ENCODE measurements around the gene RNF207. TPM values are rescaled to one million over a fixed set of nuclear protein-coding genes. Genes with fewer than 3 reads are reported as not detected.

The RNF207 gene
- total RNA-seq, 1 donor from 2014 or later: 14.1 TPM

- Histone ChIP-seq H3K9ac (ENCODE audit: low read depth in 1 of 3, low read length in 3 of 3) (no peak overlapping the region), H3K4me1 (ENCODE audit: control insufficient read depth in 3 of 3, insufficient read depth in 3 of 3, low read length in 3 of 3) (no peaks in the 10 kb centered on the region), H3K4me3 (ENCODE audit: low read length in 3 of 3) (no peak overlapping the region), H3K27ac (ENCODE audit: low read depth, low read length) (no peak overlapping the region), H3K36me3 (ENCODE audit: control insufficient read depth in 3 of 3, insufficient read depth in 3 of 3, low read length in 3 of 3) (no peaks in the 10 kb centered on the region), H3K9me3 (ENCODE audit: control insufficient read depth in 3 of 3, low read length in 3 of 3) (no peaks in the 10 kb centered on the region), H3K27me3 (ENCODE audit: control insufficient read depth in 3 of 3, insufficient read depth in 3 of 3, low read length in 3 of 3) (peaks cover 58 to 68% (median 59%) of the 10 kb centered on the region in 3 donors)
Observed at GRCh38 chr1:6241887-6242740, 36.2 kb downstream of the RNF207 start.

DNA sequence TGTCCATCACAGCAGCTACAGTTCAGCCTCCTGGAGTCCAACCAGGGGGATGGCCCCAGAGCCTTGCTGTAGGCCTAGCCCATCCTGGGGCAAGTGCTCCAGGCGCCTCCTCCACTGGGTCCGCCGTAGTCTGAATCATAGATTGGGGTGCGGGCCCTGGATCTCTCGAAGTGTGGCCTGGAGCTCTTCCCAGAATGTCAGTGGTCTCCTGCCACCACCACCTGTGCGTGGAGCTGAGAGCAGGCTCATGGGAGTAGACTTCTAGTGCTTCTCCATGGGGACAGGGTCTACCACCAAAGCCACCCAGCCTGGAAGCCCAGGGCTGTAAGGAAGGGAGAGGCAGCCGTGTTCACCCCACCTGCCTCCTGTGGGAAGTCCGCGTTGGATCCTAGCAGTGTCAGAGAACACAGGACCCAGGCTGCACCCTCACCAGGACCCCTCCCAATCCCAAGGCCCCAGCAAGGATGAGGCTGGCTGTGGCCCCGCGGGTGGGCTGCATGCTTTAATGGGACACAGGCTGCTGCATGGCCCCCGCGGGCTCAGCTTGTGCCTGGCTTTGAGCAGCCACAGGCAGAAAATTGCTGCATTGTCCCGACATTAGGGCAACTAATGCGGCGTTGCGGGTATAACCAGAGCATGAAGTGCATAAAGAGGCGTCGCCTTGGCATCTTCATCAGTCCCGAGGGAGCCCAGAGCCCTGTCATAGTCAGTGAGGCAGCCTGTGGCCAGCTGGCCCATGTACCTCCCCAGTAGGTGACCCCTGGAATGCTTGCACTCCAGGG is 37.3 kb downstream of the RNF207 start:
- Histone ChIP-seq H3K27me3 (ENCODE audit: control insufficient read depth in 3 of 3, insufficient read depth in 3 of 3, low read length in 3 of 3) (peaks cover 65 to 79% (median 68%) of the 10 kb centered on the region in 3 donors), H3K36me3 (ENCODE audit: control insufficient read depth in 3 of 3, insufficient read depth in 3 of 3, low read length in 3 of 3) (no peaks in the 10 kb centered on the region), H3K9me3 (ENCODE audit: control insufficient read depth in 3 of 3, low read length in 3 of 3) (no peaks in the 10 kb centered on the region), H3K4me3 (ENCODE audit: low read length in 3 of 3) (no peak overlapping the region), H3K9ac (ENCODE audit: low read depth in 1 of 3, low read length in 3 of 3) (no peak overlapping the region), H3K4me1 (ENCODE audit: control insufficient read depth in 3 of 3, insufficient read depth in 3 of 3, low read length in 3 of 3) (no peaks in the 10 kb centered on the region), H3K27ac (ENCODE audit: low read depth, low read length) (no peak overlapping the region)

DNA sequence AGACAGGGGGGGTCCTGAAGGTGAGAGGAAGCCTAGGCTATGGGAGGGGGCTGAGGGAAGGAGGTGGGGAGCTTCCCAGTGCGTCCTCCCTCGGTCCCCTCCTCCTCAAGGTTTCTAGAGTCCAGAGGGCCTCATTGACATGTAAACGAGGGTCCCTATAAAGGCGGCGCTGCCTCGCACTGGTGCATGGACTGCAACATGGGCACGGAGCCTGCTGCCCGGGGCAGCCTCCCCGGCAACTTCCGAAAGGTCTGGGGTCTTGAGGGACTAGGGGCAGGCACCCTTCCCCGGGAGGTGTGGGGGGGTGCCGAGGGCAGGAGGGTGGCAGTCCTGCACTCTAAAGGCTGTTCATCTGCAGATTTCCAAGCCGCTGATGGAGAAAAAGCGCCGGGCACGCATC is 38.1 kb downstream of the RNF207 start, which contains the start of gene HES3:
Gene HES3, plus strand, starts transcription at position 187 of the 400 bp plus-strand sequence. Its CDS starts 187 bp downstream, at position 374.
- no peaks in the 10 kb centered on the region for H3K36me3 ChIP-seq (ENCODE audit: control insufficient read depth in 3 of 3, insufficient read depth in 3 of 3, low read length in 3 of 3)
- no peak within 1 kb of the TSS for H3K27ac ChIP-seq (ENCODE audit: low read depth, low read length)
- no peak within 1 kb of the TSS for H3K4me3 ChIP-seq (ENCODE audit: low read length in 3 of 3)
- no peaks in the 10 kb centered on the region for H3K9me3 ChIP-seq (ENCODE audit: control insufficient read depth in 3 of 3, low read length in 3 of 3)
- H3K27me3 ChIP-seq (ENCODE audit: control insufficient read depth in 3 of 3, insufficient read depth in 3 of 3, low read length in 3 of 3): peaks cover 67 to 83% (median 75%) of the 10 kb centered on the region in 3 donors
- H3K4me1 ChIP-seq (ENCODE audit: control insufficient read depth in 3 of 3, insufficient read depth in 3 of 3, low read length in 3 of 3): no peaks in the 10 kb centered on the region
- no peak within 1 kb of the TSS for H3K9ac ChIP-seq (ENCODE audit: low read depth in 1 of 3, low read length in 3 of 3)

DNA sequence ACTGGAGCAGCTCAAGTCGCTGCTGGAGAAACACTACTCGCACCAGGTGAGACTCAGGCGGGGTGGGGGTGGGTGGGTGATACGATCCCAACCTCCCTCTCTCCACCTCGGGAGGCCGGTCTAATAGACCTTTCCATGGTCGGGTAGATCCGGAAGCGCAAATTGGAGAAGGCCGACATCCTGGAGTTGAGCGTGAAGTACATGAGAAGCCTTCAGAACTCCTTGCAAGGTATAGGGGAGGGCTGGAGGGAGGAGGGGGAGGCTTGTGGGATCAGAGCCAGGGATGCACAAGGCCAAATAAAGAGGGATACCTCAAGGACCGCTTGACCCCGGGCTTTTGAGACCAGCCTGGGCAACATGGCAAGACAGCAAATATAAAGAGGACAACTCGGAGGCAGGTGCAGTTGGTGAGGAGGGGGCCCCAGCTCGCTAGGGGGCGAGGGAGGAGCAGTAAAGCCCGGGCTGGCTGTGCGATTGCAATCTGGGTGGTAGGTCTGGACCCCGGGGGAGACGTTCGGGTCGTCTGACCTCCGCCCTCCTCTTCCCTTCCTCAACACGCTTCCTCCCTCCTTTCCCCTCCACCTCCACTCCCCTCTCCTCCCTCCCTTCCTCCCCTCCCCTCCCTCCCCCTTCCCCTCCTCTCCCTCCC is 38.6 kb downstream of the RNF207 start:
- Histone ChIP-seq H3K9me3 (ENCODE audit: control insufficient read depth in 3 of 3, low read length in 3 of 3) (no peaks in the 10 kb centered on the region), H3K4me3 (ENCODE audit: low read length in 3 of 3) (no peak overlapping the region), H3K36me3 (ENCODE audit: control insufficient read depth in 3 of 3, insufficient read depth in 3 of 3, low read length in 3 of 3) (no peaks in the 10 kb centered on the region), H3K4me1 (ENCODE audit: control insufficient read depth in 3 of 3, insufficient read depth in 3 of 3, low read length in 3 of 3) (no peaks in the 10 kb centered on the region), H3K9ac (ENCODE audit: low read depth in 1 of 3, low read length in 3 of 3) (no peak overlapping the region), H3K27ac (ENCODE audit: low read depth, low read length) (no peak overlapping the region), H3K27me3 (ENCODE audit: control insufficient read depth in 3 of 3, insufficient read depth in 3 of 3, low read length in 3 of 3) (peaks cover 64 to 79% (median 71%) of the 10 kb centered on the region in 3 donors)

DNA sequence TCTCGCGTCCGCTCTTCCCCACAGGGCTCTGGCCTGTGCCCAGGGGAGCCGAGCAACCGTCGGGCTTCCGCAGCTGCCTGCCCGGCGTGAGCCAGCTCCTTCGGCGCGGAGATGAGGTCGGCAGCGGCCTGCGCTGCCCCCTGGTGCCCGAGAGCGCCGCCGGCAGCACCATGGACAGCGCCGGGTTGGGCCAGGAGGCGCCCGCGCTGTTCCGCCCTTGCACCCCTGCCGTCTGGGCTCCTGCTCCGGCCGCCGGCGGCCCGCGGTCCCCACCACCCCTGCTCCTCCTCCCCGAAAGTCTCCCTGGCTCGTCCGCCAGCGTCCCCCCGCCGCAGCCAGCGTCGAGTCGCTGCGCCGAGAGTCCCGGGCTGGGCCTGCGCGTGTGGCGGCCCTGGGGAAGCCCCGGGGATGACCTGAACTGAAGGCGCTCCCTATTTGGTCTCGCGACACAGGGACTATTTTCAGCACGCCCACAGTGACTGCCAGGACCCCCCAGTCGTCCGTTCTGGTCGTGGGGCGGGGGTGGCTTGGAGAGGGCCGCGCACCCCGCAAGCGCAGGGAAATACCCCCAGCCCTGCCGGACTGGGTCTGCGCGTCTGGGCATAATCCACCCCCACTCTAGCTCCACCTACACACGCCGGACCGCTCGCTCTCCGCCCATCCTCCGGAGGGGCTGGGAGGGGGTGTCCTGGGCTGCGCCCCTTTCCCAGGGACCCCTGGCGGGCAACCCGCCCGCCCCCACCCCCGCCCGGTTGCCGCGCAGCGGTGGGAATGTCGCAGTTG is 39.4 kb downstream of the RNF207 start:
- Histone ChIP-seq H3K36me3 (ENCODE audit: control insufficient read depth in 3 of 3, insufficient read depth in 3 of 3, low read length in 3 of 3) (no peaks in the 10 kb centered on the region), H3K27me3 (ENCODE audit: control insufficient read depth in 3 of 3, insufficient read depth in 3 of 3, low read length in 3 of 3) (peaks cover 65 to 81% (median 74%) of the 10 kb centered on the region in 3 donors), H3K9me3 (ENCODE audit: control insufficient read depth in 3 of 3, low read length in 3 of 3) (no peaks in the 10 kb centered on the region), H3K4me1 (ENCODE audit: control insufficient read depth in 3 of 3, insufficient read depth in 3 of 3, low read length in 3 of 3) (no peaks in the 10 kb centered on the region), H3K27ac (ENCODE audit: low read depth, low read length) (no peak overlapping the region), H3K4me3 (ENCODE audit: low read length in 3 of 3) (no peak overlapping the region), H3K9ac (ENCODE audit: low read depth in 1 of 3, low read length in 3 of 3) (no peak overlapping the region)

- H3K9ac ChIP-seq (ENCODE audit: low read depth in 1 of 3, low read length in 3 of 3): no peak overlapping the region
- H3K4me1 ChIP-seq (ENCODE audit: control insufficient read depth in 3 of 3, insufficient read depth in 3 of 3, low read length in 3 of 3): no peaks in the 10 kb centered on the region
- H3K4me3 ChIP-seq (ENCODE audit: low read length in 3 of 3): no peak overlapping the region
- H3K9me3 ChIP-seq (ENCODE audit: control insufficient read depth in 3 of 3, low read length in 3 of 3): no peaks in the 10 kb centered on the region
- no peak overlapping the region for H3K27ac ChIP-seq (ENCODE audit: low read depth, low read length)
- H3K27me3 ChIP-seq (ENCODE audit: control insufficient read depth in 3 of 3, insufficient read depth in 3 of 3, low read length in 3 of 3): peaks cover 65 to 79% (median 72%) of the 10 kb centered on the region in 3 donors
- no peaks in the 10 kb centered on the region for H3K36me3 ChIP-seq (ENCODE audit: control insufficient read depth in 3 of 3, insufficient read depth in 3 of 3, low read length in 3 of 3)
Observed at GRCh38 chr1:6245869-6246496, 40.1 kb downstream of the RNF207 start.

DNA sequence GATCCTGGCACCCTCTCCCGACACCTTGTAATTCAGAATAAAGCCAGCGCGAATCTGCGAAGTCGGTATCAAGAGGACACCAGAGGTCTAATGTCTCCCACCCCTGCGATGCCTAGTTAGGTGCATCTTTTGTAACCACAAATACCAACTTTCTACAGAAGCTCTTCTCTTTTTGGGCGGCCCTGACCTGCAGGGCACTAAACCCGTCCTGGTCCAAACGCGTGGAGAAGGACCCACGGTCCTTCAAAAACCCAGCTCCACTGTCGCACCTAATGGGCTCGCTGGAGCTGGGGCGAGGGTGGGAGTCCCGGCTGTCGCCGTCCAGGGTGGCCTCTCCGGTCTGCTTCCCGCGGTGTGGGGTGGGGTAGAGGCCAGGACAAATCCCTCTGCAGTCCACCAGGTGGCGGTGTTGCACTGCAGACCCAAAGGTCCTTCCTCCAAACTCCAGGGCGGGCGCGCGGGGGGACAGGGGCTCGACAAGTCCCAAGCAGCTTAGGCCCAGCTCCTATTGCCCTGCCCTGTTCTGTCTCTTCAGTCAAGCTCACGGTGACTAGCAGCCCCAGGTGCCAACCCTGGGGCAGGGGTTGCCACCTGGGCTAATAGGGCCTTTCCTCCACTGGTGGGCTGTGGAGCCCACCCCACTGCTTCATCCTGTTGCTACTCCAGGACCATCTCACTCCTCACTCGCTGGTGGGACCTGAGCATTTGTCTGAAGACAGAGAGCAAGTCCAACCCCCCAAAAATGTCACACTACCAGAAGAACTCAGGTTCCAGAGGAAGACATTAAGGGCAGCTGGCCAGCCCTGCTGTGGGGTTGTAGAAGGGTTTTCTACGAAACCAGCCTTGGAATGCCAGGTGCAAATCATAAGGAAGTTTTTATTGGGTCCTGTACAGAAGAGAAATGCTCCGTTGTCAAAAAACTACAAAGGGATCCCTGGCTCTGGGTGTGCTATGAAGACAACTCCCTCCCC is 40.9 kb downstream of the RNF207 start:
- no peaks in the 10 kb centered on the region for H3K9me3 ChIP-seq (ENCODE audit: control insufficient read depth in 3 of 3, low read length in 3 of 3)
- no peaks in the 10 kb centered on the region for H3K4me1 ChIP-seq (ENCODE audit: control insufficient read depth in 3 of 3, insufficient read depth in 3 of 3, low read length in 3 of 3)
- no peaks in the 10 kb centered on the region for H3K36me3 ChIP-seq (ENCODE audit: control insufficient read depth in 3 of 3, insufficient read depth in 3 of 3, low read length in 3 of 3)
- peaks cover 64 to 79% (median 65%) of the 10 kb centered on the region in 3 donors for H3K27me3 ChIP-seq (ENCODE audit: control insufficient read depth in 3 of 3, insufficient read depth in 3 of 3, low read length in 3 of 3)
- no peak overlapping the region for H3K4me3 ChIP-seq (ENCODE audit: low read length in 3 of 3)
- no peak overlapping the region for H3K27ac ChIP-seq (ENCODE audit: low read depth, low read length)
- H3K9ac ChIP-seq (ENCODE audit: low read depth in 1 of 3, low read length in 3 of 3): no peak overlapping the region

GRCh38 chr1:6247651-6248050 is 41.7 kb downstream of the RNF207 start:
- no peaks in the 10 kb centered on the region for H3K9me3 ChIP-seq (ENCODE audit: control insufficient read depth in 3 of 3, low read length in 3 of 3)
- H3K9ac ChIP-seq (ENCODE audit: low read depth in 1 of 3, low read length in 3 of 3): no peak overlapping the region
- peaks cover 61 to 76% (median 63%) of the 10 kb centered on the region in 3 donors for H3K27me3 ChIP-seq (ENCODE audit: control insufficient read depth in 3 of 3, insufficient read depth in 3 of 3, low read length in 3 of 3)
- no peaks in the 10 kb centered on the region for H3K36me3 ChIP-seq (ENCODE audit: control insufficient read depth in 3 of 3, insufficient read depth in 3 of 3, low read length in 3 of 3)
- no peaks in the 10 kb centered on the region for H3K4me1 ChIP-seq (ENCODE audit: control insufficient read depth in 3 of 3, insufficient read depth in 3 of 3, low read length in 3 of 3)
- no peak overlapping the region for H3K4me3 ChIP-seq (ENCODE audit: low read length in 3 of 3)
- no peak overlapping the region for H3K27ac ChIP-seq (ENCODE audit: low read depth, low read length)

All from skeletal muscle tissue (tissue), 4 donors.